PC-3 (cell line): ENCODE data around the gene NELFB. TPM values are rescaled to one million over a fixed set of nuclear protein-coding genes. Genes with fewer than 3 reads are reported as not detected.

Source experiments
- ATAC-seq: fragments of 200-7000 bp; cut with Tn5 transposase; 2 replicates; pipeline ENCODE4 v1.9.1; 2020; ENCODE audit warnings: mild to moderate bottlenecking, moderate library complexity
- BruUV-seq: library from RNA; stranded (reverse); fragments of 400-500 nt; replicated peaks from 2 replicates; lab custom pipeline; 2021; lab: Mats Ljungman, UMichigan
- CTCF ChIA-PET: fragments of 300-600 bp; sonication (Branson Sonifier 250); formaldehyde crosslinking; loops from one replicate; lab custom pipeline; 2022; ENCODE audit warnings: antibody characterized with exemption; lab: Charles Lee
- POLR2A ChIA-PET: fragments of 300-600 bp; sonication (Branson Sonifier 250); formaldehyde crosslinking; loops from one replicate; lab custom pipeline; 2022; ENCODE audit warnings: antibody characterized with exemption; ENCODE audit not compliant: unreplicated experiment; lab: Charles Lee
- DNase-seq: peaks from one replicate; pipeline ENCODE4 v3.0.0-alpha.2; 2015
- H2AFZ ChIP-seq: fragments of 300-600 bp; sonication (generic); 2 replicates; pipeline ENCODE4 v1.6.0; 2016; ENCODE audit warnings: antibody characterized with exemption, low read length
- H3F3A ChIP-seq: fragments of 300-600 bp; sonication (generic); one replicate; pipeline ENCODE4 v1.6.0; 2017; ENCODE audit warnings: antibody characterized with exemption, low read length, control low read depth, mild to moderate bottlenecking; ENCODE audit not compliant: unreplicated experiment
- H3K27ac ChIP-seq: fragments of 300-600 bp; sonication (generic); 2 replicates; pipeline ENCODE4 v1.5.1; 2016; ENCODE audit warnings: mild to moderate bottlenecking, low read length
- H3K27me3 ChIP-seq: fragments of 300-600 bp; sonication (generic); 2 replicates; pipeline ENCODE4 v1.6.1; 2016; ENCODE audit warnings: low read length, mixed read lengths
- H3K36me3 ChIP-seq: fragments of 300-600 bp; sonication (generic); 2 replicates; pipeline ENCODE4 v1.6.1; 2016; ENCODE audit warnings: low read depth, mixed run types, low read length, mixed read lengths
- H3K4me1 ChIP-seq: fragments of 300-600 bp; sonication (generic); 2 replicates; pipeline ENCODE4 v1.5.1; 2016; ENCODE audit warnings: low read length; ENCODE audit not compliant: insufficient read depth
- H3K4me2 ChIP-seq: fragments of 300-600 bp; sonication (generic); 2 replicates; pipeline ENCODE4 v1.6.0; 2016; ENCODE audit warnings: low read length
- H3K4me3 ChIP-seq: fragments of 300-600 bp; sonication (generic); 2 replicates; pipeline ENCODE4 v1.5.1; 2016; ENCODE audit warnings: mild to moderate bottlenecking, low read length, mixed read lengths
- H3K79me2 ChIP-seq: fragments of 300-600 bp; sonication (generic); 2 replicates; pipeline ENCODE4 v1.6.1; 2017; ENCODE audit warnings: low read length, mixed read lengths
- H3K9ac ChIP-seq: fragments of 300-600 bp; sonication (generic); 2 replicates; pipeline ENCODE4 v1.6.0; 2016; ENCODE audit warnings: mild to moderate bottlenecking, low read length
- H3K9me2 ChIP-seq: fragments of 300-600 bp; sonication (generic); replicated peaks from 2 replicates; pipeline ENCODE4 v1.6.1; 2016; ENCODE audit warnings: mixed run types, low read length, mixed read lengths
- H3K9me3 ChIP-seq: fragments of 300-600 bp; sonication (generic); 2 replicates; pipeline ENCODE4 v1.6.1; 2016; ENCODE audit warnings: low read length, mixed read lengths
- H4K20me1 ChIP-seq: fragments of 300-600 bp; sonication (generic); 2 replicates; pipeline ENCODE4 v1.6.1; 2016; ENCODE audit warnings: low read length, mixed read lengths
- CTCF ChIP-seq: fragments of 300-600 bp; sonication (generic); conservative IDR thresholded peaks from 2 replicates; pipeline ENCODE4 v1.5.1; 2017; ENCODE audit warnings: antibody characterized with exemption, low read depth, mild to moderate bottlenecking, low read length
- EZH2 ChIP-seq: fragments of 300-600 bp; sonication (generic); IDR thresholded peaks from one replicate; pipeline ENCODE4 v1.6.1; 2017; ENCODE audit warnings: antibody characterized with exemption, mild to moderate bottlenecking, low read length; ENCODE audit not compliant: unreplicated experiment
- EZH2phosphoT487 ChIP-seq: fragments of 300-600 bp; sonication (generic); IDR thresholded peaks from 2 replicates; pipeline ENCODE4 v1.6.1; 2018; ENCODE audit warnings: mild to moderate bottlenecking, antibody characterized with exemption, low read length, borderline replicate concordance
- intact Hi-C: fragments of 100-400 bp; cut with micrococcal nuclease; formaldehyde crosslinking; loops from 2 replicates; pipeline ENCODE4 v1.9.0; 2023
- total RNA-seq: library from RNA; depleted of rRNA; stranded (reverse); fragments of >200 nt; gene quantifications from 2 replicates; pipeline ENCODE4 v1.2.3, GENCODE V29; 2014

NELFB gene
- total RNA-seq, 1 experiment from 2014 or later: 50.7 TPM

DNA sequence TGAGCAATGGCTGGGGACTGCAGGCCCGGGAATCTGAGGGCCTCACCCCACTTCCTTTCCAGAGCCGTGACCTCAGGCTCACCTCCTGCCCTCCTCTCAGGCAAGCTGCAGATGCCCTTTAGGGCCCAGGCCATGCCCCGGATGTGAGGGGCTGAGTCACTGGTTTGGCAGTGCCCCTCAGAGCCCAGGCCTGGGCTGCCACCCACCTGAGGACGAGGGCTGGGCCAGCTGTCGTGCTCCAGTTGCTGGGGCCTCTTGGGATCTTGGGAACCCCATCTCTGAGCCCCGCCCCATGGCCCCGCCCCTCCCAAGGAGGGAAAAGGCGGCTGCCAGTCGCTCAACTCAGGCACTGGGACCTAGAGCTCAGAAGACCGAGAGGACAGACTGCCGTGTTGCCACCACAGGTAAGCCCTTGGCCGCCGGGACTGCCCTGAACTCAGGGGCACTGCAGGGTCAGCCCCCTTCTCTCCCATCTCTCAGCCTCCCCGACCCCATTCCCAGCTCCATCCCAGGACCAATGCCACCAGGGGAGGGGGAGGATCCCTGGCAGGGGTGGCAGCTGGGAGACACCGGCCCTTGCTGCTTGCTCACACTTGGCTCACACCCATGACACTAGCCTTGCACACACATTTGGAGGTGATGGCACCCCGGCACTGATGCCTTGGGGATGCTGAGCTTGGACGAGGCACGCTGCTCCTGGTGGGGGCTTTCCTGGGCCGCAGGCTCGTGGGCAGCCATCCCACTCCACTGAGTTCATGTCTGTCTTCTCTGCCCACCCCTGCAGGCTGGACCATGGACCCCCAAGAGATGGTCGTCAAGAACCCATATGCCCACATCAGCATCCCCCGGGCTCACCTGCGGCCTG, 30.1 kb upstream of the NELFB start, which contains the start of gene CYSRT1:
TSS of gene CYSRT1 (plus strand) at position 345 of the 865 bp plus-strand sequence. CDS start at position 793, 448 bp downstream.
- peaks cover 40% of the 10 kb centered on the region for H3K4me1 ChIP-seq
- no peaks in the 10 kb centered on the region for H3K27me3 ChIP-seq
- H3K9ac ChIP-seq: peak within 1 kb of the TSS; percentile 97
- ChIA-PET CTCF (no interaction called here), POLR2A (interaction anchor here (0.6 kb wide), 1 partner anchor 35 kb away, joined by 8 read pairs; no protein-coding TSS in a partner anchor)
- peak within 1 kb of the TSS; percentile 88 for H3K4me3 ChIP-seq
- BruUV-seq: no TSS peak
- H3K9me3 ChIP-seq: no peaks in the 10 kb centered on the region
- ATAC-seq: no peak
- peak within 1 kb of the TSS; percentile 99 for H3K27ac ChIP-seq
- intact Hi-C loops: loop anchor here (5.0 kb wide), 2 partner anchors 38 to 108 kb away; partner anchors contain the start of genes ANAPC2 and SSNA1
- peaks cover 19% of the 10 kb centered on the region for H3K79me2 ChIP-seq
- no peak within 1 kb of the TSS; the same call in 1 of the 2 replicates for H2AFZ ChIP-seq
- H3K9me2 ChIP-seq: no peaks in the 10 kb centered on the region
- TF ChIP-seq EZH2 (no peak), EZH2phosphoT487 (no peak), CTCF (no peak)
- DNase-seq: no peak
- H4K20me1 ChIP-seq: no peaks in the 10 kb centered on the region
- H3K36me3 ChIP-seq: no peaks in the 10 kb centered on the region
- peak within 1 kb of the TSS; percentile 99 for H3K4me2 ChIP-seq
- H3F3A ChIP-seq: peaks cover 2% of the 10 kb centered on the region

DNA sequence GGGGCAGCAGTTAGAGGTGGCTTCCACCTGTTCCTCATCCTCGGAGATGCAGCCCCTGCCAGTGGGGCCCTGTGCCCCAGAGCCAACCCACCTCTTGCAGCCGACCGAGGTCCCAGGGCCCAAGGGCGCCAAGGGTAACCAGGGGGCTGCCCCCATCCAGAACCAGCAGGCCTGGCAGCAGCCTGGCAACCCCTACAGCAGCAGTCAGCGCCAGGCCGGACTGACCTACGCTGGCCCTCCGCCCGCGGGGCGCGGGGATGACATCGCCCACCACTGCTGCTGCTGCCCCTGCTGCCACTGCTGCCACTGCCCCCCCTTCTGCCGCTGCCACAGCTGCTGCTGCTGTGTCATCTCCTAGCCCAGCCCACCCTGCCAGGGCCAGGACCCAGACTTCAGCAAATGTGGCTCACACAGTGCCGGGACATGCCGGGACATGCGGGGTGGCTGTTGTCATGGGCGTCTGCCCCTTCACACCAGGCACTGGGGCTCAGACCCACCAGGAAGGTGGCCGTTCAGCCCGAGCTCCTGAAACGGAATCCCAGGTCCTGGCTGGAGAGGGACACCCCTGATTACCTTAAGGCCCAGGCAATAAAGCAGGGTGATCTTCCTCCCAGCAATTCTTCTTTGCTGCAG, 29.3 kb upstream of the NELFB start:
- no peaks in the 10 kb centered on the region for H3K27me3 ChIP-seq
- no peaks in the 10 kb centered on the region for H3K9me3 ChIP-seq
- CTCF ChIA-PET: no interaction called here
- peaks cover 40% of the 10 kb centered on the region for H3K4me1 ChIP-seq
- no peak overlapping the region for H2AFZ ChIP-seq
- peak overlapping the region; percentile 67 for H3K9ac ChIP-seq
- peaks cover 19% of the 10 kb centered on the region for H3K79me2 ChIP-seq
- peak overlapping the region; percentile 88 for H3K4me2 ChIP-seq
- no TSS peak for BruUV-seq
- DNase-seq (no peak), ATAC-seq (no peak)
- TF ChIP-seq EZH2 (no peak), CTCF (no peak), EZH2phosphoT487 (no peak)
- peak overlapping the region; percentile 99 for H3K27ac ChIP-seq
- H3F3A ChIP-seq: peaks cover 2% of the 10 kb centered on the region
- no peaks in the 10 kb centered on the region for H3K9me2 ChIP-seq
- H4K20me1 ChIP-seq: no peaks in the 10 kb centered on the region
- intact Hi-C loops: loop anchor here (5.0 kb wide), 2 partner anchors 39 to 109 kb away; partner anchors contain the start of genes ANAPC2 and SSNA1
- POLR2A ChIA-PET: interaction anchor here (0.6 kb wide), 1 partner anchor 35 kb away, joined by 8 read pairs; no protein-coding TSS in a partner anchor
- no peaks in the 10 kb centered on the region for H3K36me3 ChIP-seq
- H3K4me3 ChIP-seq: peak overlapping the region; percentile 59
